Endometrium (tissue), 2 donors: ENCODE measurements around the gene PARP9.
"Not testable (repeated sequence)": the region's sequence is repeated elsewhere in the genome, so short reads cannot be mapped to it uniquely, and the experiment has no call there.

Source experiments
- FAIRE-seq: peaks from 2 replicates; lab custom pipeline; 2012; peaks lifted over from hg19 to GRCh38; lab: Jason Lieb, UNC
- donor health status: control.
- donor health status: control.

Gene PARP9

DNA sequence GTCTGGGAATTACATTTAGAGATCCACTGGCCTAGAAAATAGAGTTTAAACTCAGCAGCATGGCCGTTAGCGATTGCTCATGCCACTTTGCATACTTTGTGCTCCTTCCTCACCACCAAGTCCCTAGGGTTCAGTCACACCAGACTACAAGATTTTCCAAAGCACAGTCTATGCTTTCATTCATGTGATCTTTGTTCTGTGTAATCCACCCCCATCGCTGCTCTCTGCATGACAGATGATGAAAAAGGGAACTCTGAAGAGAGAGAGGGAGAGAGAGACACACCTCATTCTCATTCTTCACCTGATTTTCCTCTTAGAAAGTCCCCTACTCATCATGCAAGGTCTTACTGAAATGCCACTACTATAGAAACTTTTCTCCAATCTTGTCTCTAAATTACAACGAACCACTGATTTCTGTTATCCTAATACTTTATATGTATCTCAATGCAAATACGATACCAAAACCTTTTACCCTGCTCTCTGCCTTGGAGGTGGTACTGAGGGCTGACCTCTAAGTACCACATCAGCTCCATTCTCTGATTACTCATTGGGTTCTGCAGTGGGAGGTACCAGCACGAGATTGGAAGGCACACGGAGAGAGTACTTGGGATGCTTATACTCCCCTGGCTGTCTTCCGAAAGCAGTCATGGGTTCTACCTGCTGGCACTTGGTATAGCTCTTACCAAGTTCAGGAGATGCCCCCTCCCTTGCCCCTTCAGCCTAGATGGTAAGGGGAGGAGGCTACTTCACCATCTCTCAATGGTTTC is 12.3 kb upstream of the PARP9 start:
- FAIRE-seq = no peak

DNA sequence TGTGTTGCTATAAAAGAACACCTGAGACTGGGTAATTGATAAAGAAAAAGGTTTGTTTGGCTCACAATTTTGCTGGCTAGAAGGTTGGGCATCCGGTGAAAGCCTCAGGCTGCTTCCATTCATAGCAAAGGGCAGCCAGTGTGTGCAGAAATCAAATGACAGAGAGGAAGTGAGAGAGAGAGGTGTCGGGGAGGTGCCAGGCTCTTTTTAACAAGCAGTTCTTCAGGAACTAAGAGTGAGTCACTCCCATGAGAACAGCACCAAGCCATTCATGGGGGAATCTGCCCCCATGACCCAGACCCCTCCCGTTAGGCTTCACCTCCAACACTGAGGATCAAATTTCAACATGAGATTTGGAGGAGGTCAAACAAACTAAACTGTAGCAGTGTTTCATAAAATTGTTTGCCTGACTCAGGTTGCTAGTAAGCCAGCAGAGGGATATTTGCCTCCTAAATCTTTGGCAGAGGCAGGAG is 8.9 kb upstream of the PARP9 start:
- FAIRE-seq = peak; percentile 53

- FAIRE-seq = no peak
Observed at GRCh38 chr3:122568755-122569154, 4.7 kb upstream of the PARP9 start.

DNA sequence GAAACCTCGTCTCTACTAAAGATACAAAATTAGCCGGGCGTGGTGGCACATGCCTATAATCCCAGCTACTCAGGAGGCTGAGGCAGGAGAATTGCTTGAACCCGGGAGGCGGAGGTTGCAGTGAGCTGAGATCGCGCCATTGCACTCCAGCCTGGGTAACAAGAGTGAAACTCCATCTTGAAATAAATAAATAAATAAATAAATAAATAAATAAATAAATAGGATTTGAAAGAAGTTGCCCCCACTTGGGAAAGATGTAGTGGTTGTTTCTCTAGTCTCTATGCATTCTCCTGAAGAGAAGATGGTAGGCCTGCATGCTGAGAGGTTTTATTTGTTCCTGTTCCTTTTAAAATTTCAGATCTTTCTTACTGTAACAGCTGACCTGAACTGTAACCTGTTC is 4.0 kb upstream of the PARP9 start:
- not testable (repeated sequence) for FAIRE-seq

GRCh38 chr3:122563717-122564025 is 429 bp downstream of the PARP9 start:
- no peak for FAIRE-seq

- no peak for FAIRE-seq
Observed at GRCh38 chr3:122562923-122563716, 980 bp downstream of the PARP9 start.

GRCh38 chr3:122560680-122561079 is 3.4 kb downstream of the PARP9 start:
- no peak for FAIRE-seq

GRCh38 chr3:122559906-122560305 is 4.2 kb downstream of the PARP9 start:
- no peak for FAIRE-seq

GRCh38 chr3:122558605-122559004 is 5.5 kb downstream of the PARP9 start:
- no peak for FAIRE-seq

DNA sequence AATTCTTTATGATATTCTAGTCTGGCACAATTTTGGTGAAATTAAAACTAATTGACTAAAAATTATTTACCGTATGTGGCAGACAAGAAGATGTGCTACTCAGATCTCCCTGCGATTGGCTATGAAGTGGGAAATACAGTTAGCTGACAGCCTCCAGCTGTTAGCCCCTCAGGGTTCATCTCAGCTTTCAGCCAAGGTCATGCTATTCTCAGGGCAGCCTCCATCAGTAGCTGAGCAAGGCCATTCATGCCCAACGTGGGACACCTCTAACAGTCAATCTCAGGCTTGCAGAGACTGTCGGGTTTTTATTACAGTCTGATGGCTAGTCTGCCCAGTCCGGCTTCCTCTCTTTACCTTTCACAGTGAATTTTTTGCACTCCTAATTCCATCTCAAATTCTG is 6.7 kb downstream of the PARP9 start:
- FAIRE-seq = no peak

DNA sequence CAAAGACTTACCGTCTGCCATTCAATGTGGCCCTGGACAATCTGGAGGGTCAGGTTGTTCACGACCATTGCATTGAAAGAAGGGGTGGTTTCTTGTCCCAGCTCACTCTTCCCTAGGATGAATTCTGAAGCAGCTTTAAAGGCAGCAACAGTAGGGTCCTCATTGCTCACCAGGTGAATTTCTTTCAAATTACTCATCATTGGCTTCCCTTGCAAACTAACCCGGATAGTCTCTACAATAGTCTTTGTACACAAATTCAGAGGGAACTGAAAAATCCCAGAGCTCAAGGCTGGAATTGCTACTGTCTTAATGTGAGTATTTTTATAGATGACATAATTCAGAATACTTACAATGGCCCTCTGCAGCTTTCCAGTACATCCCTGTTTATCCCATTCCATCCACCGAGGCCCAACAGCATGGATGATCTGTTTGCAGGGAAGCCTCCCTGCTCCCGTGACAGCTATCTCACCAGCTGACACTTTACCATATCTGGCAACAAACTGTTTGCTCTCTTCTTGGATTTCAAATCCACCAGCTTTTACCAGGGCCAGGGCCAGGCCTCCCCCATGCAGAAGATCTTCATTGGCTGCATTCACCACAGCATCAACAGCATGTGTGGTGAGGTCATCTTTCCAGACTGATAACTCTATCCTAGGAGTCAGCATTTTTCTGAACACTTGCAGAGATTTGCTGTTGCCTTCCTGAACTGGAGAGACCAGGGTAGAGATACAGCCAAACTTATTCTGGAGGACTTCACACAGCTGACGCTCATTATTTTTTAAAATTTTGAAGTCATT is 8.6 kb downstream of the PARP9 start:
- FAIRE-seq = no peak

- FAIRE-seq = no peak
Observed at GRCh38 chr3:122553171-122553570, 10.9 kb downstream of the PARP9 start.

DNA sequence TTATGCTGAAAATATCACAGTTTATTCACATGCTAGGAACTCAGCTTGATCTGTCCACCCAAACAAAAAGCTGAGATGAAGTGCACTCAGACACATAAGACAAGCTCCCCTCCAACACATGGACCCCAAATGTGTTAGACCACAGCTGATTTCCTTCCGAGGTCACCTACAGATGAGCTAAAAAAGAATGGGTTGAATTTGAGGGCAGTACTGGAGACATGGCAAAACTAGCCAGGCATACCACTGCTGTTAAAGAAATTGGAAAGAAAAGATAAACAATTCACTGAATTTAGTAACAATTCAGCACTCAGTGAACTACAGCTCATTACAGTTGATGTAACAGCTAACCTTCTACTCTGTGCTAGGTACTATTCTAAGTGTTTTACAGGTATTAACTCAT is 15.5 kb downstream of the PARP9 start:
- no peak for FAIRE-seq

GRCh38 chr3:122548076-122548475 is 16.0 kb downstream of the PARP9 start:
- FAIRE-seq = no peak

DNA sequence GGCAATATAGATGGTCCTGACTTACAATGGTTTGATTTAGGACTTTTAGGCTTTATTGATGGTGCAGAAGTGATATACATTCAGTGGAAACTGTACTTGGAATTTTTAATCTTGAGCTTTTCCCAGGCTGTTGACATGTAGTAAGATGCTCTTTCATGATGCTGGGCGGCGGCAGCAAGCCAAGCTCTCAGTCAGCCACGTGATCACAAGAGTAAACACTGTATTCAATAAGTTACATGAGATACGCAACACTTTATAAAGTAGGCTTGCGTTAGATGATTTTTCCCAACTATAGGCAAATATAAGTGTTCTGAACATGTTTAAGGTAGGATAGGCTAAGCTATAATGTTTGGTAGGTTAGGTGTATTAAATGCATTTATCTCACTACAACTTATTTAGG is 17.9 kb downstream of the PARP9 start:
- FAIRE-seq = no peak

- FAIRE-seq = no peak
Observed at GRCh38 chr3:122538956-122539490, 25.1 kb downstream of the PARP9 start.

- no peak for FAIRE-seq
Observed at GRCh38 chr3:122536632-122537001, 27.5 kb downstream of the PARP9 start.

GRCh38 chr3:122535964-122536631 is 28.0 kb downstream of the PARP9 start:
- no peak for FAIRE-seq

DNA sequence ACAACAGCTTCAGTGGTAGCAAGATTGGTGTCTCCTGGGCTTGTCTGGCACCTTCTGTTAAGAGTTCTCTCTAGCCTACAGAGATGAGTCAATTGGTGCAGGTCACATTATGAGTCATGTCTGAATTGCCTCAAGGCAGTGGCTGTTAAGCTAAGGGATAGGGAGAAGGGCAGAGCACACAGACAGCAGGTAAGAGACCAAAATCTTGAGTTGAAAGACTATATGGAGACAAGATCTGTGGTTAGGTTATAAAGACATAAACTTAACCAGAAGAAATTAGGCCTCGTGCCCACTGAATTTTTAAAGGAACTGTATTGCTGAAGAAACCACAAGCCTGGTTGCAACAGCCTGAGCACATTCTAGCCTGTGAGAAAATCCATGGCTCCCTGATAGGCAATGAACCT is 30.2 kb downstream of the PARP9 start:
- FAIRE-seq = no peak

GRCh38 chr3:122533480-122533879 is 30.6 kb downstream of the PARP9 start:
- no peak for FAIRE-seq

DNA sequence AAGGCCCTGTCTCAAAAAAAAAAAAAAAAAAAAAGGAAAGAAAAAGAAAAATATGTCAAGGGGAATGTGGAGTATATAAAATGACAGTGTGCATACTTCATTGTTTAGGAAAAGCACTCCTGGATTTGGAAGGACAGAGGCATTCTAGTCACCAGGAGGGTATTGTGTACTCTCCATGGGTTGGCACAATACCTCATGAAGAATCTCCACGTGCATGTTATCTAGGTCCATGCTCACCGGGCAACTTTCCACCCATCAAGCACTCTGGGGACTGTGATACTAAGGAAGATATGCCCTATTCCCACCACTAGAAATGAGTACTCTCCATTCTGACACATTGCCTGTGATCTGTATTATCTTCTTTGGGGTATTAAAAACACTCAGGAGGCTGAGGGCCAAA is 33.9 kb downstream of the PARP9 start:
- FAIRE-seq = no peak

GRCh38 chr3:122523317-122523716 is 40.8 kb downstream of the PARP9 start:
- FAIRE-seq = no peak
